HT1080 (cell line): ENCODE results near the gene CSDE1. TPM values are rescaled to one million over a fixed set of nuclear protein-coding genes. Genes with fewer than 3 reads are reported as not detected.
A peak's percentile ranks its signal among the peaks of the same experiment; 100 is the strongest.

ENCODE experiments used
- DNase-seq: peaks from one replicate; pipeline ENCODE4 v3.0.0-alpha.2; 2015; ENCODE audit warnings: low read depth
- total RNA-seq: library from RNA; depleted of rRNA; stranded (reverse); fragments of >200 nt; shearing (Covaris generic); gene quantifications from 2 replicates; pipeline ENCODE4 v1.2.3, GENCODE V29; 2014

Gene CSDE1
- total RNA-seq, 1 experiment from 2014 or later: 322 TPM

DNA sequence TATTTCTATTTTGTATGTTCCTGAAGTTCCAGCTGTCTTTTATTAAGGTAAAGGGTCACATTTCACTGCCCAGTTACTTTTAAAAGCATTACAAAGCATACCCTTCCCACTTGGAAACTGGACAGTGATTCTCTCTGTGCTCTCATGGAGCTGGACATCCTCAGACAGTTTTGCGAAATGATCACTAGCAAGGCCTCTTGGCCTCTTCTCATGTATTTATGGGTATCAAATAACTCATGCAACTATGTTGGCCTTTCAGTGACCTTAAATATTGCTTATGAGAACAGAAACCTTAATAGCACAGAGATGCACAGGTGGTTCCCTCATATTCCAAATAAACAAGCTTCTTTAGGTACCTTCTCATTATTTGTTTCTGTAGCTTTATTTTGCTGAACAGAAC lies 54.5 kb downstream of the CSDE1 start:
- DNase-seq: no peak

DNA sequence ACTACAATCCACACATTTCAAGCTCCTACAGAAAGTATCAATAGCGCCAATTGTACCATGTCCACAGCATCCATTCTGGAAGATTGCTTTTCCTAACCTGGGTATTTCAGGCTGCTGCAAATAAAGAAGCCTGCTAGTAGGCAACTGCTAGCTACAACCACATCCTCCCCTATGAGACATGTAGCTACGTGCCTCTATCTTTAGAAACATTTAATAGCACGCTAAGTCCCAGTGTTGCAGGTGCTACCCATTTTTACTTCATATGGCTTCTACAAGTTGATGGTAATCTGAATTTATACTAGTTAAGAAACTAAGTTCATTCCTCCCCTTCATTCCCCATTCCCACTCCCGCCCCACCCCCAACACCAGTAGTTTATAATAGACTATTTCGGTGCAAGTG lies 55.0 kb downstream of the CSDE1 start:
- no peak for DNase-seq

- DNase-seq: no peak
These were observed 55.9 kb downstream of the CSDE1 start for GRCh38 chr1:114701931-114702330.

DNA sequence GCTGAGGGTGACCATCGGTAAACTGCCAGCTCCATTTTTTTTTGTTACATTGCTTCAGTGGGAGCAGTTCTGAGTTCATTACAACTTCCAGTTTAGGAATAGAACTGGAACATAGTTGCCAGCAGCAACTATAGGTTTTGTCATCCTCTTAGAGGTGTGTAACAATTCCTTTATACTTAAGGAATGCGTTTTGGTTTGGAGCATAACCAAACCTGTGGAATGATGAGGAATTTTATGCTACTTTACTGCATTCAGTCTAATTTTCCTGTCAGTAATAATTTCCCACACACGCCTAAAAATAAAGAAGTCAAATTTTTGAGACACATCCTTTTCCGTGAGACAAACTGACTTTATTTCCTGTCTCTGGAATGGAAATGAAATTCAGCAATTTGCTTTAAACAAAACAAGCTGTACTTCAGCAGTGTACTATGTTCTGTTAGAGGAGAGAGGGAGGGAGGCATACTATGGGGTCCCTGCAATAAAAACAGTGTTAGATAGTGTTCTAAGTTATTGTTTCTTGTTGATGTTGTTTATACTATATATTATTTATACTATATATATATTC lies 57.7 kb downstream of the CSDE1 start:
- DNase-seq: no peak

- no peak for DNase-seq
These were observed 61.0 kb downstream of the CSDE1 start for GRCh38 chr1:114696810-114697209.

- no peak for DNase-seq
These were observed 62.2 kb downstream of the CSDE1 start, which contains the start of gene AMPD1 for GRCh38 chr1:114695430-114696058. TSS of gene AMPD1 (minus strand) at chr1:114695546. CDS start at chr1:114695471, 75 bp downstream.

DNA sequence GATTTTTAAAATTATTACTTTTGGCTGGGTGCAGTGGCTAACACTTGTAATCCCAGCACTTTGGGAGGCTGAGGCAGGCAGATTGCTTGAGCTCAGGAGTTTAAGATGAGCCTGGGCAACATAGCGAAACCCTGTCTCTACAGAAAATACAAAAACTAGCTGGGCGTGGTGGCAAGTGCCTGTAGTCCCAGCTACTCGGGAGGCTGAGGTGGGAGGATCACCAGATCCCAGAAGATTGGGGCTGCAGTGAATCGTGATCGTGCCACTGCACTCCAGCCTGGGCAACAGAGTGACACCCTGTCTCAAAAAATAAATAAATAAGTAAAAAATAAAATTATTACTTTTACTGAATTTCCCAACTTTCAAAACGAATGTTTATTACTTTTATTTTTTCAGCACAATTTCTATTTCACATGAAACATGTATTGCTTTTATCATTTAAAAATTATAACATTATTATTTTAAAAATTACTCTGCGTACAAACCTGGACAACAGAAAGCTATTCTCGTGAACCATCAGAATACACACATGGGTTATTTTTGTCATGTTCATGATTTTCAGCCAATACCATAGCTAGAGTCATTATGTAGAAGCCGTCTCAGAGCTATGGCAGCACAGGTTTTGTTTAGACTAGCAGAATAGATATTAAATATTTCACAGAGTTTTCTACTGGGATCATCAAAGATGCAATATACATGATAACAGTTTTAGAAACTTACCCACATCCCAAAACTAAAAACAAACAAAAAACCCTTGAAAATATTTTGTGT lies 63.1 kb downstream of the CSDE1 start:
- DNase-seq: no peak

GRCh38 chr1:114692947-114693346 lies 64.8 kb downstream of the CSDE1 start:
- no peak for DNase-seq

GRCh38 chr1:114691061-114691460 lies 66.7 kb downstream of the CSDE1 start:
- peak; percentile 59 for DNase-seq

GRCh38 chr1:114690148-114690547 lies 67.6 kb downstream of the CSDE1 start:
- DNase-seq: no peak

- DNase-seq: no peak
These were observed 69.3 kb downstream of the CSDE1 start for GRCh38 chr1:114688526-114688925.

DNA sequence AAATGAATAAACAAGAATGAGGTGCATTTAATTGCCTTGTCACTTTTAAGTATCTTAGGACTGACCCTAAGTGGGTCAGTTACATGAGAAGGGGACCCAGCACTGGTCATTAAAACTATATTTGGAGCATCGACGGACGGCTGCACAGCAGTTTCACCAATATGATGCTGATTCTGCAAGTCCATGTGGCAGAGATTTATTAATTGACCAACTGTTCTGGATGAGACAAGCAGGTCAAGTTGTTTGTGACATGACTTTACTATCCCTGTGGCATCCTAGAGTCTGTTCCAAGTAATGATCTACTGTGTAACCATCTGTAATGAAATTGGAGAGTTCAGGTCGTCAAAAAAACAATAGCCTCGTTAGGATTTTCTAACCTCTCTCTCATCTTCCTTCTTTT lies 71.9 kb downstream of the CSDE1 start:
- DNase-seq: no peak

- DNase-seq: no peak
These were observed 80.1 kb downstream of the CSDE1 start for GRCh38 chr1:114677691-114678090.

DNA sequence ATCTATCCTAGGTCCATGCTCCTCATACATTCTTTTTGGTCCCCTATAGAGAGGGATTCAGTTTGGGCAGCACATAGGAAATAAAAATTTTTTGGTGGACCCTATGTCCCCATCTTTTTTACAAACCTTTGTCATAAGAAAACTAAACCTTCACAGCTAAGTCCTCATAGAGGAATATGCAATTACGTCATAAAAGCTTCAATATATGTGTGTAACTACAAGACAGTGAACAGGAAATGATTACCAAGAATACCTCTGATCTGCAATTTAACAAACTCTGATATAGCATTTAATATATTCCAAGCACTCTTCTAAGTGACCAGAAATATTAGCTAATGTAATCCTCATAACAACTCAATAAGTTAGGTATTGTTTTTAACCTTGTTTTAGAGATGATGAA lies 81.7 kb downstream of the CSDE1 start:
- DNase-seq: no peak

- DNase-seq: no peak
These were observed 85.9 kb downstream of the CSDE1 start for GRCh38 chr1:114671939-114672275.

- no peak for DNase-seq
These were observed 86.5 kb downstream of the CSDE1 start for GRCh38 chr1:114671011-114671938.

DNA sequence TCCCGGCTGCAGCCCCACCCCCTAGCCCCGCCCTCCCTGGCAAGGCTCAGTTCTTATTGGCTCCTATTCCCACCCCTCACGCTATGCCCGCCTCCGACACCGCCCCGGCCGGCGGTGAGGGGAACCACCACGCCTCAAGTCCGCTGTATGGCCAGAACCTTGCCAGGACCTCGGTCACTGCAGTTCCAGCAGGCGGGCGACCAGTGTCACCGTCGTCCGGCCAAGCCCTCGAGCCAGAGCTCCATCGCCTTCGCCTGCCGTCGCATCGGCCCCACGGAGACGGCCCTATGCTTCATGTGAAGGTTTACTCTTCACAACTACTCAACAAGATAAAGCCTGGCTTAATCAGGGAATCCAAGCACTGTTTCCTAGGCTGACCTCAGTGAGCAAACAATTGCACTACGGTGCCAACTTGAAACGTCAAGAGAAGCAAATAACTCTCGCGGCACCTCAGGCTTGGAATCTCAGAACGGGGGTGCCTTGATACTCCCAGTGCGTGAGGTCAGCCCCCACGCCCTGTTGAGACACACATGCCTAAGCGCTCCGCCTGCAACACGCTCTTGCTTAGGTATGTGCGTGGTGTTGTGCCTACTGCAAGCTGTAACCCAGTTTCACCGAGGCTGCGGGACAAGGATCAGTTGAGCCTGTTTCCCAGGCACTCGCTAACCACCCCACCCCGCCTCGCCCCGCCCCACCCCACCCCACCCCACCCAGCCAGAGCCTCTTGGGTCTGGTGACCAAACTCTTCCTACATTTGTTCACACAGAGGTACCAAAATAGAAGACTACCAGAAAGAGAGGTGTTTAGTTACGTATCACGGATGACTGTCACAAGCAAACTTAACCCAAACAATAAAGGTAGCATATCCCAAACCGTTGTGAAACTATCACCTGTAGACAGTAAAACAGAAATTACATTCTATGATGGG lies 87.4 kb downstream of the CSDE1 start:
- DNase-seq: peak; percentile 62

DNA sequence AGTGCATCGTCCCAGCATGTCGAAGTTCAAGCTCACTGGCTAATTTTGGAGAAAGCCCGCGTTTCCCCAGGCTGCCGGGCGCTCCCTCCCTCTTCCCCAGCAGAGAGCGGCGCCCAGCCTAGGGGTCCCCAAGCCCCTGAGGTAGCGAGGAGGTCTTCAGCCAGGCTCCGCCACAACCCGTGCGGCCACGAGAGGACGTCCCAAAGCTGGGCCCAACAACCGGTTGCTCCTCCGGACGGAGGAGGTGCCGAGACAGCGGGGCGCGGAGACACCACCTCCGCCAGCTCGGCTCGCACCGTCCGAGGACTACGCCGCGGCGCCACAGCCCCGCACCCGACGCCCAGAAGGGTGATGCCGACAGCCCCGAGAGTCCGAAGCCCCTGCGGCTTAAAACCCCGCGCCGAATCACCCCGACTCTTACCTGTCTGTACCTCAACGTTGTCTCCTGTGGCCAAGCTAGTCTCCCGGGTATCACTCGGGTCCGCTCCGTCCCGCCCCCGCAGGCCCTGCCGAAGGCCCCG lies 88.2 kb downstream of the CSDE1 start, which contains the start of gene DENND2C:
DENND2C (minus strand) TSS at position 488 of the 521 bp plus-strand sequence. CDS start 44,065 bp downstream, outside the sequence.
- peak; percentile 8 for DNase-seq

DNA sequence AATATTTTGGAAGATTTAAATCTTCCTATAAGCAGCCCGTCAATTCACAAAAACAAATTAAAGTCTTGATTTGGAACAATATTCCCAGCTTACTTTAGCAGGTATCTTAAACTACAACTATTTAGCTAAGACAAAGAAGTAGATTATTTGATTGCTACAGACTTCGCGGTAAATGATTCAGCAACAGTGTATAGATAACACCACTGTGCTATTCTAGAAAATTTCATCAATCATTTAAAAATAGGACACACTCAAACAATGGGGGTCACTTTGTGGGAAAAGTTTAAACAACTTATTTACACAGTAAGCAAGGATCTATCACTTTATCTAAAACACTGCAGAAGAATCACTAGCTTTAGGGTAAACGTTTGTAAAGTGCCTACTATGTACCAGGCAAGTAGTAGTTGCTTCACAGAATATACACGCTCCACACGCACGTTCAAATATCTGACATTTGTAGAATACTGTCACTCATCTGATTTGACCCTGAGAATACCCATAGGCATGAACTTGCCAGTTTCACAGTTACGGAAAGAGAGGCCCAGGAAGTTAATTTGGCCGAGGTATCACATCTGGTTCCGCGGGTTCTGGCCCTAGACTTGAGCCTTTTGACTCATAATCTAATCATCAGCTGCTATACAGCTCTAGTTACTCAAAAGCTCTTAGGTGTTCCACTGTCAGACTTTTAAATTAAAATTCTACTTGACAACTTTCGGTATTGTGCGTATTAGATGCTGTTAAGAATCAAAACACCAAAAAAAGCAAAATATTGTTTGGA lies 88.8 kb downstream of the CSDE1 start:
- DNase-seq: peak; percentile 7
